NCI-H1694 (cell line): ENCODE data around the gene COCH.

Experiments
- DNase-seq: peaks from one replicate; lab custom pipeline; 2025; lab: John Stamatoyannopoulos, UW

COCH gene

DNA sequence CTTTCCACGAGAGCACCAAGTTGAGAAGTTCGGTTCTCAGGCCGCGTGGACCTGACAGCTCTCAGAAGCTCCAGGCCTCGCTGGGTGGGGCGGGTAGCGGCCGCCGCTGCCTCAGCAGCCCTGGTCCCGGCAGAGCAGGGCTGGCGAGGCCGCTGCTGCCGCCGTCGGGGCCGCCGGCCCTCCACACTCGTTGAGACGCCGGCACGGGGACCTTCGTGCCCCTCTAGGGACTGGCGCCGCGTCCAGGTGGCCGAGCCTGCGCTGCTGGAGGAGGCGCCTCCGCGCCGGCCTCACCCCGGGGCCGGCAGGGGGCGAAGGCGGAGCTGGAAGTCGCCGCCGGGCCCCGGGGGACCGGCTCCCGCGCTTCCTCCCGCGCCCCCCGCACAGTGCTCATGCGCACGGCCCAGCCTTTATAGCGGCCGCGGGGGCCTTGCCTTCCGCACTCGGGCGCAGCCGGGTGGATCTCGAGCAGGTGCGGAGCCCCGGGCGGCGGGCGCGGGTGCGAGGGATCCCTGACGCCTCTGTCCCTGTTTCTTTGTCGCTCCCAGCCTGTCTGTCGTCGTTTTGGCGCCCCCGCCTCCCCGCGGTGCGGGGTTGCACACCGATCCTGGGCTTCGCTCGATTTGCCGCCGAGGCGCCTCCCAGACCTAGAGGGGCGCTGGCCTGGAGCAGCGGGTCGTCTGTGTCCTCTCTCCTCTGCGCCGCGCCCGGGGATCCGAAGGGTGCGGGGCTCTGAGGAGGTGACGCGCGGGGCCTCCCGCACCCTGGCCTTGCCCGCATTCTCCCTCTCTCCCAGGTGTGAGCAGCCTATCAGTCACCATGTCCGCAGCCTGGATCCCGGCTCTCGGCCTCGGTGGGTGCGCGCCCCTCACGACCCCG is at the start of gene COCH:
Gene COCH (plus strand): TSS at position 440 of the 879 bp plus-strand sequence. CDS start 380 bp downstream, at position 820.
- no peak for DNase-seq

- no peak for DNase-seq
Measured at GRCh38 chr14:30826070-30826469, 48.3 kb upstream of the COCH start.

DNA sequence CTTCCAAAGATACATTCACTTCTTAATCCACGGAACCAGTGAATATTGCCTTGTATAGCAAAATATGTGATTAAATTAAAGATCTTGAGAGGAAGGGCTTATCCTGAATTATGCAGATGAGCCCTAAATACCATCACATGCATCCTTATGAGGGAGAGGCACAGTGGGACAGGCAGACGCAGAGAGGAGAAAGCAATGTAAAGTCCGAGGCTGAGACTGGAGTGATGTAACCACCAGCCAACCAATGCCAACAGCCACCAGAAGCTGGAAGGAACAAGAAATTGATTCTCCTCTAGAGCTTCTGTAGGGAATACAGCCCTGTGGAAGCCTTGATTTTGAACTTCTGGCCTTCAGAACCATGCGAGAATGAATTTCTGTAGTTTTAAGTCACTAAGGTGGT is 44.5 kb upstream of the COCH start:
- DNase-seq = no peak

GRCh38 chr14:30834353-30834752 is 40.0 kb upstream of the COCH start:
- no peak for DNase-seq

GRCh38 chr14:30838351-30838750 is 36.0 kb upstream of the COCH start:
- DNase-seq = no peak

DNA sequence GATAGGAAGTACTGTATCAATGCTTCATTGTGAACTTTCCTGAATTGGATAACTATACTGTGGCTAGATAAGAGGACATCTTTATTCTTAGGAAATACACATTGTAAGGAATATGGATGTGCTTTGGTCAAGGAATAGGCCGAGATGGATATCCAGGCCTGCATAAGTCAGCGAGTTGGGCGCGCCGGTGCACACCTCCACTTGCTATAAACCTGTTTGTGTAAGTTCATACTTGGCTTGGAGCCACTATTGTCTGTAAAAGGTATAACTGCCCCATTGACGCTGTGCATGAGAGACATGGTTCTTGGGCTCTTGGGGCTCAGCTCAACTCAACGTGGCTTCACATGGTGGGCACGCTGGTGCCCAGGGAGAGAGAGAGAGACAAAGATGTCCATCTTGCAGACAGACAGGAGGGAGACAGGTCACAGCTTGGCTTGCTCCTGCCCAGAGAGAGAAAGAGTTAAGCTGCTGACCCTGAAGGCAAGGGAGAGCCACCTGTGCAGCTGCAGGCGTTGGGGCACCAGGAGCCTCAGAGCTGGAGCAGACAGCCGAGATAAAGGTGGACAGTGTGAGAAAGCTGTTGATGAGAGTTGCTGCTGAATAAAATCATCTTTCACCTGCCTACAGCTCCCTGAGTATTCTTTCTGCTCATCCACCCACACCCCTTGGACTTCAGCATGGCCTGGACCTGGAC is 34.1 kb upstream of the COCH start:
- DNase-seq = no peak

DNA sequence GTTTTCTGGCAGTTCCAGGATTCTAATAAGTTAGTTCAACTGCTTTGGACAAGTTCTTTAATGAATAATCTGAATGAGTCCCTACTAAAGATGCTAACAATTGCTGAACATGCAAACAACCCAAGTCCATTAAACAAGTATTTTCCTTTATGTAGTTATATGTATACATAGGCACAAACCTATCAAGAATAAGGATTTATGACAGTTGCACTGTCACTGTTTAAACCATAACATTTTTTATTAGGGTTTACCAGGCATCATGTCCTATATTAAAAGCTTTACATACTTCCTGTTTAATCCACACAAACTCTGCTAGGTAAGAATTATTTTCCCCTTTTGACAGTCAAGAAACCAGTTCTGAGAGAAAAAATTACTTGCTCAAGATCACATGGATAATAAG is 31.9 kb upstream of the COCH start:
- DNase-seq = no peak

DNA sequence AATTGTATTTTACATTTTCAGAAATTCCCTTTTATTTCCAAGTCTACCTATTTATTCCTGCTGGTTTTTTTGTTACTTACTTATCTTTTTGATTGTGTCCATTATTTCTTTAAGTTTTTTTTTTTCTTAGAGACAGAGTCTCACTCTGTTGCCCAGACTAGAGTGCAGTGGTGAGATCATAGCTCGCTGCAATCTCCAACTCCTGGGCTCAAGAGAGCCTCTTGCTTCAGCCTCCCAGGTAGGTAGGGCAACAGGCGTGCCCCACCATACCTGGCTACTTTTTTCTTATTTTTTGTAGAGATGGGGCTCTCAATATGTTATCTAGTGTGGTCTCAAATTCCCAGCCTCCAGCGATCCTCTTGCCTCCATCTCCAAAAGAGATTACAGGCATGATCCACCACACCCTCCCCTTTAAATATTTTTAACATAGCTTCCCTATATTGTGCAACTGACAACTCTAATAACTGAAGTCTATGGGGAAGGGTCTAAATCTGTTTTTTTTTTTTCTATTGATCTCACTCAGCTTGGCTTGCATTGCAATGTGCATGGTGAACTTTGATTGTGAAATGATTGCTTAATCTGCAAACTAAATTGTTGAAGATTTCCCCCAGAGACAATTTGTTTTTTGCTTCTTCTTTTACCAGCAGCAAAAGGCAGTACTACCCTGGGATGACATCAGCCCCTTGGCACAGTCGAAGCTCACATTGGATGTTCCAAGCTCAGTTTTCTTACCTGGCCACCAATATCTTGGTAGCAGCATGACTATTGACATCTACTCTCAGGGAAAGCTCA is 25.7 kb upstream of the COCH start:
- no peak for DNase-seq

DNA sequence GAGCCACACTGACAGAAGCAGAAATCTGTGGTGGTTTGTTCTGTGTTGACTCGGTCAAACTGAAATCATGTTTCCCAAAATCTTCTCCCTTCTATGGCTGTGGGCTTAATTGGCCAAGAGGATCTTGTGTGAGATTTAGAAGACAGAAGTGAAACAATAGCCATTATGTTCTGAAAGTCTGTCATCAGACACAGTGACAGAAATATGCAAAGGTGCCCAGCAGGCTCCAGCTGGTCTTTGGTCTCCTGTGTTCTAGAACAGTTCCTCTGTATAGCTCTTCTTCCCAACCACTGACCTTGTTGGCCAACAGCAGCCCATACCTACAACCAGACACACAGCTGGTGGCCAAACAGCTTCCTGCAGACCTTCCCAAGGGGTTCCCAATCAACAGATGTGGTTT is 25.0 kb upstream of the COCH start:
- no peak for DNase-seq

DNA sequence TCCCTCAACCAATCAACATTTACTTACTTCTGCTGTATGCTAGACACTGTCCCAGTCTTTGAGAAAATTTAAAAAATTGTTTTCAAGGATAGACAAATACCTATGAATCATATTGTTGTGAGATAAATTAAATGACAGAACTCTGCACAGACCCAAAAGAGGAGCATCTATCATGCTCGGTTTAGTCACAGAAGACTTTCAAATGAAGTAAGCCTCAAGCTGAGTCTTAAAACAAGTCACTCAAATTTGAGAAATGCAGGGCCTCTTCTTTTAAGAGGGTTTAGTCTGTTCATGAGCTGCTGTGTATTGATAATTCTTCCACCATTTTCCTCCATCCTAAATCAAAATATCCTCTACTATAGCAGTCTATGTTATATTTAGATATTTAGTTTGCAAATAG is 24.4 kb upstream of the COCH start:
- DNase-seq = no peak

- no peak for DNase-seq
Measured at GRCh38 chr14:30853946-30854345, 20.4 kb upstream of the COCH start.

GRCh38 chr14:30854492-30854891 is 19.9 kb upstream of the COCH start:
- no peak for DNase-seq

DNA sequence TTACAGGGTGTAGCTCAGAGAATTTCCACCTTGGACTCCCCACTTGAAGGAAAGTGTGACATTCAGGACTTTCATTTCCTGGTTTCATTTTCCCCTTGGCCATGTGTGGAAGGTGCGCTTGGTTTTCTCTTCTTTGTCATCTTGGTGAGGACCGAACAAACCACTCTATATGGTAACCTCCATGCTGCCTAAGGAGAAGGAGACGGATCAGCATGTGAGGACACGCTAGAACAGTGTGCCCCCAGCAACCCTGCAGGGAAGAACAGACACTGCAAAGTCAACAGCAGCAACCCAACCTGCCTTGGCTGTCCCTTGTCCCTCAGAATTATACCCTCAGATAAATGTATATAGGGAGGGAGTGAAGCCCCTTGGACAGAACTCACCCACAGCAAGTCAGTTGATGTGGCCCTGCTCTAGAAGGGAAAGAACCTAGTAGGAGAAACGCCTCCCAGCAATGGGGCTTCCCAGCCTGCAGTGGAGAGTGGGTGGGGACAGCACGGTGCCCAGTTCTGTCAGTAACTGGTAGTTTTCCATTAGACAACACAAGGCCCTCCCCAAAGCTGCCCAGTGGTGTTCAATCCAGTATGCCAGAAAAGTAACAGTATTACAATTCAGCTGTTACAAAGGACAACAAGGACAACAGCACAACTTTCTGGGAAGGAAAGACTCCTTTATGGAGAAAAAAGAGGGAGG is 18.9 kb upstream of the COCH start:
- DNase-seq = no peak

- no peak for DNase-seq
Measured at GRCh38 chr14:30861200-30861599, 13.2 kb upstream of the COCH start.

DNA sequence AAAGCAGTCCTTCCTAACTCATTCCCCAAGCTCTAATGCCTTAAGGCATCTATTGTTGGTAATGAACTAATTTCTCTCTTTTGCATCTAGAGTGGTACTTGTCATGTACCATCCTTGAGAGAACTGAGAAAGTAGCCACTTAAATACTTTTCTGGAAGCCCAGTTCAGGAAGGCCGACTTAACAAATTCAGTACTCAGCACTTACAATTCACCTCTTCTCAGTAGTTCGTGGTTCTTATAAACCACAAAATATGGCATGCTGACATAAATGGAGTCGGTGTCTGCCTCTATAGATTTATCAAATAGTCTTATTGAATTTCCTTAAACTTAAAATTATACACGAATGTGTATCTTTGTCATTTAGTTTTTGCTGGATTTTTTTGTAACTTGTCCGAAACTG is 9.4 kb upstream of the COCH start:
- DNase-seq = no peak

GRCh38 chr14:30868736-30869135 is 5.6 kb upstream of the COCH start:
- no peak for DNase-seq

DNA sequence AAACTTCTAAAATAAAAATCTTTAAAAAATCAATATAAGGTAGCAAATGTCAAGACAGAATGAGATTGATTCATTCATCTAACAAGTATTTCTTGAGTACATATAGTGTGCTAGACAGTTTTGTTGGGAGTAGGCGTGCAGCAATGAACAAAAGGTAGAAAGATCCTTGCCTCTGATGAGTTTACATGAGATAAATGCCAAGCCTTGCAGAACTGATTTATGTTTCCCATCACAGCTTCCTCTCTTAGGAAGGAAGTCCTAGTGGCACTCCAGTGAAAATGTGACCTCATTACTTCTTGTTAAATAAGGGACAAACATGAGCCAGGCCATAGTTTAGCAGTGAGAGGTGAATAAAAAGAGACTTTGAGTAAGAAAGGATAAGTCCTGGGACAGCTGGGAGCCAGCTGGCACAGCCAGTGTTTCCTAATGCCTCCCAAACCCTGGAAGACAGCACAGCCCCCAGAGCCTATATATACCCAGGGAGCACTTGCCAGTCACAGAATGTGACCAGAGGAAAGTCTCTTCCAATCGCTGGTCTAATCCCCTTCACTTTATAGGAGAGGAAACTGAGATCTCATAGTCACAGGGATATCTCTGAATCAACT is 4.7 kb upstream of the COCH start:
- no peak for DNase-seq

GRCh38 chr14:30872602-30873001 is 1.8 kb upstream of the COCH start:
- no peak for DNase-seq

DNA sequence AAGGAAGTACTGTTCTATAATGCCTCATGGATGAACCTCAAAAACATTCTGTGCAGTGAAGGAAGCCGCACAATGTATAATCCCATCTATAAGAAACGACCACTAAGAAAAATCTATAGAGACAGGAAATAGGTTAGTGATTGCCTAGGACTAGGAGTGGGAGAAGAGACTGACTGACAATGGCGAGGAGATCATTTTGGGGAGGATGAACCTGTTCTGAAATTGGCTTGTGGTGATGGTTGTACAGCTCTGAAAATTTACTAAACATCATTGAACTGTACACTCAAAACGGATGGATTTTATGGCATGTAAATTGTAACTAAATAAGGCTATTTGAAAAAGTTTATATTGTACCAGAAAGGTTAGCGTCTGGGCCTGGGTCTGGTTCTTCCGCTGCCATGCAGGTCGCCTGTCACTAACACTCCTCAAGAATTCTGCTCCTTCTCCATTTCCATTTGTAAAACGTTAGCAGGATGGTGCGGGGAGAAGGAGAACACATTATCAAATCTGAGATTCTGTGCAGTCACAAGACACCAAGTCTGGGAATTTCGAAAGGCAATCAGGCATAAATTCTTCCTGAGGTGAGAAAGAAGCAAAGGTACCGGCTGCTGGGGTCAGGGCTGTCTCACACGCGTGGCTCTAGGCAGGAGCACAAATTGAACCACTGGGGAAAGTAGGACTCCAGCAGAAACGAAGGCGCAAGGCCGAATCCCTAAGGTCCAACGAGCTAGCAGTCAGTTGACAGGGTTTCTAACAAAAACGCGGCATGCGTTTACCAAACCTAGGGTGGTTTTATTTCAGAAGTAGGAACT is 845 bp upstream of the COCH start:
- DNase-seq = no peak

DNA sequence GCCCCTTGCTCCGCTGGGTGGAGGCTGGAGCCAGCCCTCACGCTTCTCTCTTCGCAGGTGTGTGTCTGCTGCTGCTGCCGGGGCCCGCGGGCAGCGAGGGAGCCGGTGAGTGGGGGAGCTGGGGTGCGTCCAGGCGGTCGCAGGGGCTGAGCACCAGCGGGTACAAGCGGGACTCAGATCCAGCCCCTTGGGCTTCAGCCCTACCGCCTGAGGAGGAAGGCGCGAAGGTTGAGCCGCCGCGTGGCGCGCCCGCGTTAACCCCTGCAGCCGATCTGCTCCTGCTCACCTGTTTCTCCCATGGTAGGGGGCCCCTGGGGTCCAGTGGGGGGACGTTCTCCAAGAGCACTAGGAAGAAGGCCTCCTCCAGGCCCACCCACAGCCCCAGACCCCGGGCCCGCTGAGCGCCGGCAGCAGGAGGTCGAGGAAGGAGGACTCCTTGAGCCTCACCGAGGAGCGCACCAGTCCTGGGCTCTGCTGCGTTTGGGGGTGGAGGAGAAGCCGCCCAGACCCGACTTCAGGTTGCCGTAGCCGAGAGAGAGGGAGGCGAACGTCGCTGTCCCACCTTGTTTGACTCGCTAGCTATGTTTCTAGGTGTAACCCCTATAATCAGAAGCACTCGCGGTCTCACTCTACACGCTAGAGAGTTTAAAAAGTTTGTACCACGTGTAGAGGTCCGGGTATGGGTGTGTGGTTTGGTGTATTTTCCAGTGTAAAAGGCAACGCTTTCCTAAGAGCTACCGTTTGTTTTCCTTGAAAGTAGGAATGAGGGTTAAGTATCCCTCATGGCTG is 834 bp downstream of the COCH start:
- DNase-seq = no peak
